ENCODE results near the gene RBMX2. TPM values are rescaled to one million over a fixed set of nuclear protein-coding genes. Genes with fewer than 3 reads are reported as not detected.

Gene RBMX2
- total RNA-seq, 1 experiment from 2014 or later: 24.3 TPM

- DNase-seq (ENCODE audit: low read depth): no peak
These were observed 43.0 kb downstream of the RBMX2 start for GRCh38 chrX:130444641-130445336.

GRCh38 chrX:130446974-130447373 is 45.2 kb downstream of the RBMX2 start:
- DNase-seq (ENCODE audit: low read depth): no peak

Other genes starting within 250 kb of the RBMX2 start
- 22.4 and 38.0 TPM in 2 replicates for gene AIFM1, start 236.1 kb upstream of the RBMX2 start, total RNA-seq (2014; rRNA removed; shearing (Covaris generic))
- 0.11 TPM in 1 of 2 replicates, not detected in the other for gene RAB33A, start 230.0 kb upstream of the RBMX2 start, total RNA-seq (2014; rRNA removed; shearing (Covaris generic))
- gene ZNF280C, start 133.1 kb upstream of the RBMX2 start, total RNA-seq (2014; rRNA removed; shearing (Covaris generic)): 3.8 and 5.3 TPM in 2 replicates
- gene SLC25A14, start 62.1 kb upstream of the RBMX2 start, total RNA-seq (2014; rRNA removed; shearing (Covaris generic)): 14.1 and 24.4 TPM in 2 replicates
- gene GPR119, start 16.3 kb upstream of the RBMX2 start, total RNA-seq (2014; rRNA removed; shearing (Covaris generic)): not detected in 2 replicates

Data from Daoy (cell line).